Measurements from ENCODE around the gene NOC4L.

Gene NOC4L

DNA sequence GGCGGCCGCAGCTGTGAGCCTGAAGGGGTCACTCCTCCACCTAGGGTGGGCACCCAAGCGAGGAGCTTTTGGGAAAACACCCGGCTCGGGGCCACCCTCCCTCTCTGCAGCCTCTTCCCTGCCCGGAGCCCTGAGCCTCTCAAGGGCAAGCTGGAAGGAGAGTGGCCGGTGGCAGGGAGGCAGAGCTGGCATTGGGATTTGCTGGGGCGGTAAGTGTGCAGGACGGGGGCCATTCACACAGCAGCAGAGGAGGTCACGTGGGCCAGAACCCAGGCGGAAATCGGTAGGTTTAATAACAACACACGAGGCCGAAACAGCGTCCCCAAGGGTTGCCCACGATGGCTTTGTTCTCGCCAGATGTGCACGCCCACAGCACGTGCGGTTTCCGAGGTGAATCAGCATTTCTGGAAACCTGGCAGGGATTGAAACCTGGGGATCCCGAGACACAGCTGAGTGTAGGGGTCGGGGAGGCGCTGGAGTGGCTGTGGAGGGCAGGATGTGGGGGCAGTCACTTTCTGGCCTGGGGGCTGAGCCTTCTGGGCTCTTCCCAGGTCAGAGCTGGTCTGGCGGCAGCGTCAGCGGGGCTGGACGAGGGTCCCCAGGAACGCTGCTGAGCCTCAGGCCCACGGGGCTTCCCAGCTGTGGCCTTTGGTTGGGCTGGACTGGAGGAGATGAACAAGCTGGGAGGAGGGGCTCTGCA is 23.5 kb downstream of the NOC4L start:
- no peak for DNase-seq (ENCODE audit: low spot score)
- ChIA-PET CTCF (no interaction called here), POLR2A (ENCODE audit: low non-redundant PET) (no interaction called here)
- H3K27ac ChIP-seq = no peak overlapping the region
- TF ChIP-seq, protein P1, sequence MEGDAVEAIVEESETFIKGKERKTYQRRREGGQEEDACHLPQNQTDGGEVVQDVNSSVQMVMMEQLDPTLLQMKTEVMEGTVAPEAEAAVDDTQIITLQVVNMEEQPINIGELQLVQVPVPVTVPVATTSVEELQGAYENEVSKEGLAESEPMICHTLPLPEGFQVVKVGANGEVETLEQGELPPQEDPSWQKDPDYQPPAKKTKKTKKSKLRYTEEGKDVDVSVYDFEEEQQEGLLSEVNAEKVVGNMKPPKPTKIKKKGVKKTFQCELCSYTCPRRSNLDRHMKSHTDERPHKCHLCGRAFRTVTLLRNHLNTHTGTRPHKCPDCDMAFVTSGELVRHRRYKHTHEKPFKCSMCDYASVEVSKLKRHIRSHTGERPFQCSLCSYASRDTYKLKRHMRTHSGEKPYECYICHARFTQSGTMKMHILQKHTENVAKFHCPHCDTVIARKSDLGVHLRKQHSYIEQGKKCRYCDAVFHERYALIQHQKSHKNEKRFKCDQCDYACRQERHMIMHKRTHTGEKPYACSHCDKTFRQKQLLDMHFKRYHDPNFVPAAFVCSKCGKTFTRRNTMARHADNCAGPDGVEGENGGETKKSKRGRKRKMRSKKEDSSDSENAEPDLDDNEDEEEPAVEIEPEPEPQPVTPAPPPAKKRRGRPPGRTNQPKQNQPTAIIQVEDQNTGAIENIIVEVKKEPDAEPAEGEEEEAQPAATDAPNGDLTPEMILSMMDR (conservative IDR thresholded peaks at IDR 0.05; ENCODE audit: low read depth) = no peak

DNA sequence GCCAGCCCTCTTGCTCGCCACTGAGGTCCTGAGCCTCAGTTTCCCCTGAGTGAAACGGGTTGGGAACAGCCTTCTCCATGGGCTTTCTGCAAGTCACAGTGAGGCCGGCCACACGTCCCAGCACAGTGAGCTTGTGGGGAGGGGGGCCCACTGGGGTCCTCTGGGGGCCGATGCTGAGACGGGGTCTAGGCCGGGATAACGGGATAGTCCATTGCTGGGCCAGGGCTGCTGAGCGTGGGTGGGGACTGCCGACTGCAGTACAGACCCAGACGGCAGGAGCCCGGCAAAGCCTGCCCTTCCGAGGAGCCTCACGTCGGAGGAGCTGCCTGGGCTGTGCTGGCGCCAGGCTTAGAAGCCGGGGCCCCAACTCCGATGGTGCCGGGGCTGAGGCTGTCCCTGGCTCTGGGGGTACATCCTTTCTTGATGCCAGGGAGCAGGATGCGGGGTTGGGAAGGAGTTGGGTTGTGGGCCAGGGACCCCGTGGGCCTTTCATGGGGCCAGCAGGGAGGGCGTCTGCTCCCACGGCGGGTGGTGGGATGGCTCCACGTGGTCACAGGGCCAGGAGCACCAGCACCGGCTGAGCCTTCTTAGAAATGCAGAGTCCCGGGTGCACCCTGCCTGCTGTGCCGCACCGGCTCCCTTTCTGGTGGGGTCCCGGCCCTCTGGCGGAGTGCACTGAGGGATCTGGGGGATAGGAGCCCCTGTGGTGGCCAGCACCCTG is 24.2 kb downstream of the NOC4L start:
- no peak overlapping the region for H3K27ac ChIP-seq
- CTCF ChIA-PET = no interaction called here
- TF ChIP-seq, protein P1 (conservative IDR thresholded peaks at IDR 0.05; ENCODE audit: low read depth) = no peak
- no peak for DNase-seq (ENCODE audit: low spot score)
- POLR2A ChIA-PET (ENCODE audit: low non-redundant PET) = no interaction called here

DNA sequence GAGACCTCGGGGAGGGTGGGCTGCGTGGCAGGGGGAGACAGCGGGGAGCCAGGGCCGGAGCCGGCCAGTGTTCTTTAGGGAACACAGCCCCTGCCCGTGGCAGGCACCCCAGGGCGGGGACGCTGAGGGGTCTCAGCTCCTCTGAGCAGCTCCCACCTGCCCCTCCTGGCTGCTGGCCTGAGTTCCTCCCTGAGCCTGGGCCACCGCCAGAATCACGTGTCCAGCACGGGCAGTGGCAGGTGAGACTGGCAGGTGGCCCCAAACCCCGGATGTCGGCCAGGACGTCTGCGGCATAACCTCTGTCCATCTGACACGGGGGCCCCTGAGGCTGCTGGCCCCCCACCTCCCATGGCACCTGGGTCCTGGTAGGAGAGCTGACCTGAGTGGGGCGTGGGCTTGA is 25.1 kb downstream of the NOC4L start:
- TF ChIP-seq, protein P1 (conservative IDR thresholded peaks at IDR 0.05; ENCODE audit: low read depth) = no peak
- no peak for DNase-seq (ENCODE audit: low spot score)
- CTCF ChIA-PET = no interaction called here
- H3K27ac ChIP-seq = peak overlapping the region; percentile 72
- POLR2A ChIA-PET (ENCODE audit: low non-redundant PET) = no interaction called here

DNA sequence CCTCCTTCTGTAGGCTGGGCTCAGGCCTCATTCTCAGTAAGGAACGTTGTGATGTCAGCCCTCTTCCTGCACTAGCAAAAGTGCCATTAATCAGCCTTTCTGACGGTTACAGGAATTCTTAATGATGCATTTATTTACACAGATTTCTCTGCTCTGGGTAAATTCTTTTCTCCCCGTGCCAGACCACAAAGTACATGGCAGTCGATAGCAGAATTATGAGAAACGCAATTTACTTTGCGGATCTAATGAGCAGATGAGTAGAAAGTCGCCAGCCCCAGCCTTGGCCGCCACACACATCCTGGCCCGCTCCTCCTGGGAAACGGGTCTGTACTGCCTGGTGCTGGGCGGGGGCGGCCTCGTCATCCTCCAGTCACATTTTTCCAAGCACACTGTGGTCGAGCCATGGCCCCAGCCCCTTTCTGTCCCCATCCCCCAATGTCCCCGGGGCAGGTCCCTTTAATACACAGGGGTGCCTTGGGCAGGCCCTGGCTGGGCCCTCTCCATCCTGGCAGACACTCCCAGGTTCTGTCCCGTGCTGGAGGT is 25.9 kb downstream of the NOC4L start:
- TF ChIP-seq, protein P1 (conservative IDR thresholded peaks at IDR 0.05; ENCODE audit: low read depth) = no peak
- H3K27ac ChIP-seq = peak overlapping the region; percentile 72
- ChIA-PET CTCF (no interaction called here), POLR2A (ENCODE audit: low non-redundant PET) (no interaction called here)
- DNase-seq (ENCODE audit: low spot score) = peak; percentile 39

DNA sequence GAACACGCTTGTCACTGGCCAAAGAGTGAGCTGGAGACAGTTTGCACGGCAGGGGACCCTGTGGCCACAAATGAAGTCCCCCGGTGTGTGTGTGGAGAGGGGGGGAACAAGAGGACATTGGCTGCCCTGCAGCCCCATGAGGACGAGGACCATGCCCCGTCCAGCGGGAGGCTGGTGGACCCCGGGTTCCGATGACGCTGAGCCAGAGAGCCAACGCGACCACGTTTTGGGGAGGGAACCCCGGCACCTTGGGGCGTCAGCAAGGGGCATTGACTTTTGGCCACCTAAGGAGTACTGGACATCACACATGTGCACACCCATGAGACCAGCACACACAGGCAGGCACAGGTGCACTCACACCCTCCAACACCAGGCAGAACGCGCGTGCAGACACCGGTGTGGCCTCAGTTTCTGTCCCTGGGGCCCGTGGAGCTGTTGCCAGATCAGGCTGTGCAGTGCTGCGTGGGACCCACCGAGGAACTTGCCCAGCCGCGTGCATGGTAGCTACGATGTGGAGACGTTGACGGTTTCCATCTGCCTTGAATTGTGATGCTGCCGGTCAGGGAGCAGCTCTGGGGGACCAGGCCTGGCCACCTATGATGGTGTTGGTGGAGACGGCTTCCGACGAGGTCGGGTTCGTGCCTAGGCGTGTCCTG is 26.5 kb downstream of the NOC4L start:
- POLR2A ChIA-PET (ENCODE audit: low non-redundant PET) = no interaction called here
- TF ChIP-seq, protein P1 (conservative IDR thresholded peaks at IDR 0.05; ENCODE audit: low read depth) = no peak
- CTCF ChIA-PET = no interaction called here
- no peak for DNase-seq (ENCODE audit: low spot score)
- peak overlapping the region; percentile 72 for H3K27ac ChIP-seq

DNA sequence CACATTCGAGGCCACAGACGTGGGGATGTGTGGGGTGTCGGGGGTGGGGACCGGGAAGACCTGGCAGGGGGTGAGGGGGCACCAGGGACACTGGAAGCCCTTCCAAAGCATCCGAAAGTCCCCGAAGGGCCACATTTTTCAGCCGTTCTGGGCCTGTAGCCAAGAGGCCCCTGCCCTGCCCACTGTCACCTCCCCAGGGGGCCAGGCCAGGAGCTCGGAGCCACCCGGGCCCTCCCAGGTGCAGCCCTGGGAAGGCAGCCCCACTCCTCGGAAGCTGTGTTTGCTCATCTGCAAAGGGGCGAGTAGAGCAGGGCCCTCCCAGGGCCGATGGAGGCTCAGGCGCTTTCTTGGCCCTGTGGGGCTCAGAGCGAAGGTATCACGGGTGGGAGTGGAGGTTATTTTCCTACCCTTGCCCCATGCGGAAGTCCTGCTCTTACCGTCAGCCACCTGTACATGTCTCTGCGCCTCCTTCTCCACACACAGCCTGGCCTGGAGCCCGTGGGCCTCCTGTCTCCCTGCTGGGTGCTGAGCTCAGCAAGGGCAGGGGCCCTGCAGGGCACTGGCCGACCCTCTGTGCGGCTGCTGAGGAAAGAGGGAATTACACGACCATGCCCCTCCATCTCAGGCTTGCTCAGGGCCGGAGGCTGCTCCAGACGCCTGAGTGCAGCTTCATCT is 27.2 kb downstream of the NOC4L start:
- TF ChIP-seq, protein P1 (conservative IDR thresholded peaks at IDR 0.05; ENCODE audit: low read depth) = no peak
- no peak for DNase-seq (ENCODE audit: low spot score)
- H3K27ac ChIP-seq = no peak overlapping the region
- ChIA-PET CTCF (interaction anchor here (0.6 kb wide), 1 partner anchor 556 kb away, joined by 3 read pairs; no protein-coding TSS in a partner anchor), POLR2A (ENCODE audit: low non-redundant PET) (no interaction called here)

Data from RWPE1 (cell line).